CD4-positive, alpha-beta T cell treated with Interleukin-17A for 1 hour (primary cell): ENCODE data around the gene CCL8.

Source experiments
- DNase-seq: peaks from one replicate; pipeline ENCODE4 v3.0.0-alpha.2; 2020

Gene CCL8

DNA sequence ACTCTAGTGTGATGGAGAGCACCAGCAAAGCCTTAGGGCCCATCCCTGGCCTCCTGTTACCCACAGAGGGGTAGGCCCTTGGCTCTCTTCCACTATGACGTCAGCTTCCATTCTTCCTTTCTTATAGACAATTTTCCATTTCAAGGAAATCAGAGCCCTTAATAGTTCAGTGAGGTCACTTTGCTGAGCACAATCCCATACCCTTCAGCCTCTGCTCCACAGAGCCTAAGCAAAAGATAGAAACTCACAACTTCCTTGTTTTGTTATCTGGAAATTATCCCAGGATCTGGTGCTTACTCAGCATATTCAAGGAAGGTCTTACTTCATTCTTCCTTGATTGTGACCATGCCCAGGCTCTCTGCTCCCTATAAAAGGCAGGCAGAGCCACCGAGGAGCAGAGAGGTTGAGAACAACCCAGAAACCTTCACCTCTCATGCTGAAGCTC lies at the start of gene CCL8:
TSS of gene CCL8 (plus strand) at position 397 of the 445 bp plus-strand sequence. CDS start 67 bp downstream, outside the sequence.
- DNase-seq: no peak

DNA sequence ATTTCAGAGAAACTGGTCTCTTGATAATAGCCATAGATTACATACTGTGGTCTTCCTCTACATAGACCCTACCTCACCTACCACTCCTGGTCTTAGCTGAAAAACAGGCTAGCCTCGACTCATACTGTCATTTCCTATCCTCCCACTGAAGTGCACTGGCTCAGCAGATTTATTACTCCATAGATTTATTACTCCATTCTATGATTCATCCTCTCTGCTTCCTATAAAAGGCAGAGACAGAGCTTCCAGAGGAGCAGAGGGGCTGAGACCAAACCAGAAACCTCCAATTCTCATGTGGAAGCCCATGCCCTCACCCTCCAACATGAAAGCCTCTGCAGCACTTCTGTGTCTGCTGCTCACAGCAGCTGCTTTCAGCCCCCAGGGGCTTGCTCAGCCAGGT lies 49.3 kb upstream of the CCL8 start, which contains the start of gene CCL7:
TSS of gene CCL7 (plus strand) at position 253 of the 400 bp plus-strand sequence. CDS start at position 323, 70 bp downstream.
- DNase-seq: no peak

DNA sequence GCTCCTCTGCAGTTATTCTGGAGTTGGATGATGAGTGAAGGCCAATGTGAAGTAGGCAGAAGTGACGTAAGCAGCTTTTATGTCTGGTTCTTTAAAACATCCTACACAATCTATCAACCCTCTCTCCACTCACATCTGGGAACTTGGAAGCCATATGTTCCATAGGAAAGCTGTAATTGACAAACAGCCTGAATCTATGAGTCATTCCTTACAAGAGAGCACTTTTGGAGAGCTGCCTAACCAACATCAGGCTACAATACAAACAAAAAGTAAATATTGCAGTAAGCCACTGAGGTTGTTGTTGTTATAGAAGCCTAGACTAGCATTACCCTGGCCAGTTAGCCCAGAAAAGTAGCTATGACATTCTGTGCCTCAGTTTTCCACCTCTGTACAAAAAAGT lies 43.4 kb upstream of the CCL8 start:
- no peak for DNase-seq

DNA sequence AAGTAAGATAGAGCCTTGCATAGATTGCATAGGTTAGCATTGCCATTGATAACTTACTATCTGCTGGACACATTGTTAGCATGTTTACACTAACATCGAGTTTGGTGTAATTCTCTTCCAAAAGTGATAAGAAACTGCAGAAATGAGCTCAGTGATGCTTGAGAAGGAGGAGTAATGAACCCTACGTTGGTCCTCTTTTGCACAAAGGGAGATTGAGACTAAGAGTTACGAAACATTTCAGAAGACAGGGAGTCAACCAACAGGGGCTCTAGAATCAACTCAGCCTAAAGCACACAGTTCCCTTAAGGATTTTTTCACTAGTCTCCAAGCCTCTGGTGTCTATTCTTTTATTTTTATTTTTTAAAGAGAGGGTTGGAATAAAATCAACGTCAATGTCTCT lies 42.4 kb upstream of the CCL8 start:
- no peak for DNase-seq

DNA sequence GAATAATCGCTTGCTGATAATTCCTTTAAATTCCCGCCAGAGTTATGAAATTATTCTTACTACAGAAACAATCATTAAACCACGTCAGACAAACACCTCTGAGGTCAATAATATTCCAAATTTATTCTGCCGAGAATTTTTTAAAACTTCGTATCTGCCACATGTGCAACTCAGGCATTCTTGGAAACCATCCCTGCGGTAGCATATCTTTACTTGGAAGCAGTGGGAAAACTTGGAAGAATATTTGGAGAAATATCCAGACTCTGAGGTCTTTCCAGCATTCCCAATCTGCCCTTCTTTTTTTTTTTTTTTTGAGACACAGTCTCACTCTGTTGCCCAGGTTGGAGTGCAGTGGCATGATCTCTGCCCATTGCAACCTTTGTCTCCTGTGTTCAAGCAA lies 35.7 kb upstream of the CCL8 start:
- no peak for DNase-seq

DNA sequence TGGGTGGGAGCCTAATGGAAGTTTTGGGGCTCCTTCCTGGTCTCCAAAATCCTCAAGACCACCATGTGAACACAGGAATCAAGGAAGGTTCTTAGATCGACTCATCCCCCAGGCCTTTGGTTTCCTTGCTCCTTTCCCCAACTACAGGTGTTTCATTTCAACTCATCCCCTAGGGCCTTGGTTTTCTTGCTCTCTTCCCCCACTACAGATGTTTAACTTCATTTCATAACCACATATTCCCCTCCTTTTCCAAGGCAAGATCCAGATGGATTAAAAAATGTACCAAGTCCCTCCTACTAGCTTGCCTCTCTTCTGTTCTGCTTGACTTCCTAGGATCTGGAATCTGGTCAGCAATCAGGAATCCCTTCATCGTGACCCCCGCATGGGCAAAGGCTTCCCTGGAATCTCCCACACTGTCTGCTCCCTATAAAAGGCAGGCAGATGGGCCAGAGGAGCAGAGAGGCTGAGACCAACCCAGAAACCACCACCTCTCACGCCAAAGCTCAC lies 33.9 kb upstream of the CCL8 start, which contains the start of gene CCL11:
TSS of gene CCL11 (plus strand) at position 457 of the 507 bp plus-strand sequence. CDS start 67 bp downstream, outside the sequence.
- no peak for DNase-seq

DNA sequence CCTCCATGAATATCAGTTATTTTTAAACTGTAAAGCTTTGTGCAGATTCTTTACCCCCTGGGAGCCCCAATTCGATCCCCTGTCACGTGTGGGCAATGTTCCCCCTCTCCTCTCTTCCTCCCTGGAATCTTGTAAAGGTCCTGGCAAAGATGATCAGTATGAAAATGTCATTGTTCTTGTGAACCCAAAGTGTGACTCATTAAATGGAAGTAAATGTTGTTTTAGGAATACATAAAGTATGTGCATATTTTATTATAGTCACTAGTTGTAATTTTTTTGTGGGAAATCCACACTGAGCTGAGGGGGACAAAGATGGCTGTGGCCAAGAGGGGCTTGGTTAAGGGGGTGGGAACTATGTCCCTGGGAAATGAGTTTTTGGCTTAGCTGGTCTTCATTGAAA lies 31.4 kb upstream of the CCL8 start:
- no peak for DNase-seq

DNA sequence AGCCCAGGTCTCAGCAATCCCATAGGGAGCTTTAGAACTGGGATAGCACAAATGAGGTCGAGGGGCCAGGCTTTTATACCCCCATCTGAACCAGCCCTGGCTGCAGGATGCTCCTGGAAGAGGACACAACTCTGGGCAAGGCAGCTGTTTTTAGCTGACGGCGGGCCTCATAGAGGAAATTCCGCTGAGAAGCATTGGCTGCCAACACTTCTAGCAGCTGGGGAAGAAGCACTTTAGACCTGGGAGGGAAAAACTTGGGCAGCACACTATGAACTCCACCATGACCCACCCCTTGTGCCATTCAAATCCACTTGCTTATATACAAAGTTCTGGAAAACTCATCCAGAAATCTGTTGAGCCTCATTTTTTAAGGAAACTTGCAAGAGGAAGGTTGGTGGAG lies 28.6 kb upstream of the CCL8 start:
- no peak for DNase-seq

DNA sequence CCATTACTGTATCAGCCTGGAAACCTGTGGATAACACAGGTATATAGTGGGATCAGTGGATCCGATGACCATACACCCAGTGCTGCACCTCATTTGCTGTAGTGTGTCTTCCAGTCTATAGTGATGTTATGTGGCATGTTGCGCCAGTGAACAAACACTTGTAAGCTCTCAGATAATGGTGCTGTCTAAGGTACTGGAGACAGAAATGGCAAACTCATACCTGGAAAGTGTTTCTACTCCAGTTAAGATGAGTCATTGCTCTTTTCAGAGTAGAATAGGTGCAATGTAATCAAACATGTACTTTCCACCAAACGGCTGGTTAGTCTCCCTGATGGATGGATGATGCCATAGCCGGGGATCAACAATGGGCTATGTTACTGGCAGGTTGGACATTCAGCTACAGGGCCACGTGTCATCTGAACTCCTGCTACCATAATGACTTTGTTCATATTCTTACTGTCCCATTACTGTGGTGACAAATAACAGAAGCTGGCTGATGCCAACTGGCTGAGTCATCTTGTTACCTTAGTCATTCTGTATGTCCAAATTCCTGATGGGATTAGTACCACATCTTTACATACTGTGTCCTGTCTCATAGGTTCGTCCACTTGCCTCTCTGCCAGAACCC lies 27.4 kb upstream of the CCL8 start:
- no peak for DNase-seq

DNA sequence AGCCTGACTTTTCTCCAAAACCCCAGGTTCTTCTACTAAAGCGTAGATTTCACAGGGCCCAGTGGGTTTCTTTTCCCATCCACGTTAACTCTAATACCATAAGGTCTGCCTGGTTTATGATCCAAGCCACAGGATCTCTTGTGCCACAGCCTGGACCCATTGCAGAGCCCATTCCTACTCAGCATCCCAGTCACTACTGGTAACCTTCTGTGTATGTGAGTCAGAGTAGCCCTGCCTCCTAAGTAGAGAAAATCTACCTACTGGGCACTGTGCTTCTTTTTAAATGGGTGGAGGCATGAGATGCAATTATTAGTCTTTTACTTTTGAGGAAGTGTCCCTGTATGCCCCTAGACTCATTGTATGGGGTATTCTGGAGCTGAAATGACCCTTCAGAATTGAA lies 20.2 kb upstream of the CCL8 start:
- no peak for DNase-seq

DNA sequence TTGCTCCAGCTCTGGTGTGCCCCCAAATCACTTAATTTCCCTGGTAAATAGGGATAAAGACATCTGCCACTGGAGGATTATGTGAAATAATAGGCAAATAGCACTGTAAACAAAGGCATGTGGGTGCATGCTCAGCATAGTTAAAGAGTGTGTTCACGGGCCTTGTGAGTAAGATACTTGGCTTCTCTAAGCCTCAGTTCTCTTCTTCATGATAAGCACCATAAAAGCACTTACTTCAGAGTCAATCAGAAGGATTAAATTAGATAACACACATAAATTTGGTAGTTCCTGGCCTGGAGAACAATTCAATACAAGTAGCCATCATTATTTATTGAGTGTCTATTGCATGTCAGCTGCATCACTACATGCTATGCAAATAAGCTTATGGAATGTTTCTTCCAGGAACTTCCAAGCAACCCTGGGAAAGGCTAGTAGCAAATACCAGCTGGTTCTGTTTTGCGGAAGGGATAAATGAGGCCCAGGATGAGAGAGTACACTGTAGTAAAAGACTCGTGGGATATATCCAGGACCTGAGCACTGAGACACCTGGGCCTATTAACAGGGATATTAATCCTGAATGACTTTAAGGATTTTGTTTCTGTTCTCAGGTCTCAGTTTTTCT lies 19.2 kb upstream of the CCL8 start:
- no peak for DNase-seq

DNA sequence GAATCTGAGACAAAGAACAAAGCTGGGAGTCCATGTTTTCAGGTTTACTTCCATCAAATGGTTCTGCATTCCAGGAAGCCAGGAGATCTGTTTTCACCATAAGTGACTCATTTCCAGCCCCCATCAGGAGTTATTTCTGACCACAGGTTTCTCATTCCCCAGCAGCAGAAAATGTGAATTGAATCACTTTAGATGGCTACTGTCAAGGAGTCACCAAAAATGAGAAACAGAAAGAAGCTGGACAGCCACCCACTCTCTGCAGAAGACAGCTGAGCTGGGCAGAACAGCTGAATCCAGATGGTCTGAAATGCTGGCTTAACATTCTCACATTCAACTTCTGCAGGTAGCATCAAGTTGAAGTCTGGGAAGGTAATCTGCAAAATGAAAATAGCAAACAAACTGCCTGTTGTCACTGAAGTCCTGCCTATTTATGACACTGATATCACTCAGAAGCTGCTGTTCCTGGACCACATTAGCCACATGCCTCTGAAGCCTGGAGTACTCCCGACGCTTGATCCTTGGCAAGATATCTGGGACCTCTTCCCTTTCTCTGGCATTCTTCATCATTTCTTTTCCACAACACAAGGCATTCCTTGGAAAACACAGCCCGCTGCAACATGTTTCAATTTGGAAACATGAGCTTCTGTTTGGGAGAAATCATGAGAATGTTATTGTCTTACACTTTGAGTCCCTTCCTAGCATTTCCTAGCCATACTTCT lies 18.4 kb upstream of the CCL8 start:
- no peak for DNase-seq

DNA sequence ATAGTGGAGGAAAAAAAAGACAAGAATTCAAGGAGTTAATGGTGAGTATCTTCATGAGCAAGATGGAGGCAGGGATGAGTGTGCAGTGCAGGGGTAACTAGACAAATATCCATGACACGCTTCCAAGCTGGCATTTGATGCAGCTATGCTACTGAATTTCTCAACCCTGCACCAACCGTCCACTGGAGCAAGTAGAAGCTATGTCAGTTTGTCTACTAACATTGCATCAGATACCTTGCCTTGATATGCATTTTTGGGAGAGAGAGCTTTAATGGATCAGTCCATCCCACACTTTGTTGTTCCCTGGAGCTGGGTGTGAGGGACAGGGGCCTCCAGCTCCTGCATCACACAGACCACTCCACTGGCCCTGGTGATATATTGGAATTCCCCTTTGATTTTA lies 17.2 kb upstream of the CCL8 start:
- DNase-seq: no peak

DNA sequence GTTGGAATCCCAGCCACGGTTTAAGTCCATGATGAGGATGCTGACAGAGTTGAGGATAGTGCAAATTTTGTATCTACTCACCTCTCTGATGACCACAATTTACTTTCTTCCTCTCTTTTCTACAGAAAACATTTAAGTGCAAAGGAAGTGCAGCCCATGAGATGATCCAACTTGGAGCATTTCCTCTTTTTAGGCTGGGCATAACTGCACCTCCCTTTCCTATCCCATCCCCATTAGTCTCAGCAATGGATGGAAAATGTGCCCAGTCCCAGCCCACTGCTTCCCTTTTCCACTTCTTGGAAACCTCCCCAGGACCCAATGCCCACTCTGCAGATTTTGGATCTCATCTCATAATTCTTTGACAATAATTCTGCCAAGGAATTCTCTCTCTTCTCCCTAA lies 16.6 kb upstream of the CCL8 start:
- no peak for DNase-seq

DNA sequence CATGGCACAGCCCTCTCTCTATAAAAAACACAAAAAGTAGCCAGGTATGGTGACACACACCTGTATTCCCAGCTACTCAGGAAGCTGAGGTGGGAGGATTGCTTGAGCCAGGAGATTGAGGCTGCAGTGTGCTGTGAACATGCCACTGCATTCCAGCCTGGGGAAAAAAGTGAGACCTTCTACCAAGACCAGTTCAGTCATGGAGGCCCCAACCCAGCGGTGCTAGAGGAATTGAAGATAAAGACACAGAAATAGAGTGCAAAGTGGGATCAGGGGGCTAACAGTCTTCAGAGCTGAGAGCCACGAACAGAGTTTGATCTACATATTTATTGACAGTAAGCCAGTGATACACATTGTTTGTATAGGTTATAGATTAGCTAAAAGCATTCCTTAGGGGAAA lies 15.6 kb upstream of the CCL8 start:
- DNase-seq: no peak

DNA sequence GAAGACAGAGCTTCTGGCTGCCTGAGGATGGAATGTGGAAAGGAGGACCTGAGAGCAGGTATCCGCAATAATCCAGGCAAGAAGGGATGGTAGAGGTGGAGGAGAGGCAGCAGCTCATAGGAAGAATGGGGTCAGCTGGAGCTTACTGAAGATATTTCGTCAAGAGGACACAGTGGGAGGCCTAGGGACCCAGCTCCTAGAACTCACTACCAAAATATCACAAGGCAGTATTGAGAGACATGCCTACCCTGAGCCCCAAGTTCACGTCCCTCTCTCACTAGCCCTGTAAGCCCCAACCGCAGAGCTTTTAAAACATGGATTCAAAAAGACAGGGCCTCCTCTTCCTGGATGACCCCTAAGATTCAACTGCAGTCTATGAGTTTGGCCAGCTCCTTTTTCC lies 14.2 kb upstream of the CCL8 start:
- DNase-seq: no peak

DNA sequence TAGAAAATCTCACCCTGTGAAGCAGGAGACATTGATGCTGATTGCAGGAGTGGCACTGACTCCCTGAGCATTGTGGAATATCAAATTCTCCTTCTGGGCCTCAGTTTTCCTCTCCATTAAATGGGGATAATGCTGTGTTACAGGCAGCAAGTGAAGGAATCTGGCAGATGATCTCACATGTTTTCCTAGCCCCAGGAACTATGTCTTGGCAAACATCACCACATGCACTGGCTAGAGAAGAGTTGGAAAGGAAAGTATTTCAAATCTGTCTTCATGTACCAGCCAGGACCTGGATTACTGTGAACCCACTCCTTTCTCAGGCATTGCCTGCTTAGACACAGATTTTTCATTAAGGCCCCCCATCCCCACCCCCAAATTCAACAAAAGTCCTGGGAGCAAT lies 13.6 kb upstream of the CCL8 start:
- DNase-seq: no peak

DNA sequence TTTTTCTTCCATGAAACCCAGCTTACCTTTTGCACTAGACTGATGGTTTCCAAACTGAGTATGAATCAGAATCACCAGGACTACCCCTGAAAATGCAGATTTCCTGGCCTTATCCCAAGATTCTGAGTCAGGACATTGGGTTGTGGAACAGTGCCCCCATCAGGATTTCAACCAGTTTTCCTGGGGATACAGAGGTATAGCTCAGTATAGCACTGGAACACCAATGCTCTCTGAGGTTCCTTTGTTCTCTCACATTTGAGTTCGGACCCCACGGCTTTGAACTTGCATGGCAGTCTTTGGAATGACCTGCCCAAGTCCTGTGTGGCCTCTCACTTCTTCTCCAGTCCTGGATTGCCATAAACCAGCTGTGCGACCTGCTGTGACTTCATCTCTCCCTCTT lies 12.8 kb upstream of the CCL8 start:
- DNase-seq: no peak

DNA sequence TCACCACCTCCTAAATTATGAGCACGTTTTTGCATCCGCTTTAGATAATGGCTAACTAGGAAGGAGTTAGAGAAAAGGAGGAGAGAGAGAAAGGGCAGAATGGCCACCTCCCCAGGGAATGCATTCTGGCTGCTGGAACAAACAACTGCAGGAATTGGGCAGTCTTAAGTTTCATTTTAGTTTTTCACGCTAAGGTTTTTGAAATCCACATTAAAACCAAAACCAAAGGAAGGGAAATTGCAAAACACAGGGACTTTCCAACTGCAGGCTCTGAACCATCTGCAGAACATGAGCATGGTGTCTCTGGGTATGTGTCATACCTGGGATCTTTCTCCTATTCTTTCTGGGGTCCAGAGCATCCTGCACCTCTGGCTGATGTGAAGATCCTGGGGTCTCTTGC lies 12.1 kb upstream of the CCL8 start:
- no peak for DNase-seq

DNA sequence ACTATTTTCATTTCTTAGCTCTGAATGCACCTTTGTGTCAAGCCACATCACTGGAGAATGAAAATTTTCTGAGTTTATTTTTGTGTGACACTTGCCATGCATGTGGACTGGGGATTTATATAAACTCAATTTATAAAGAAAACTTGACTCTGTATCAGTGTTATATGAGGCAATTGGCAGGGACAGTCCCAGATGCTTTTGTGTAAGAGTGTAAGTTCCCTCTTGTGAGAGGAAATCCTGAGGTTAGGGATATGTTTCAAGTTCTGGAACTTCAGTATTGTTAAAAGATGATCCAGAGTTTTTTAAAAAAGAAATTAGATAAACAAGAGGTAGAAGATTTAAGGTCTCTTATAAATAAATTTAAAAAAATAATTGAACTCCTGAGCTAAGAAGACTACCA lies 10.9 kb upstream of the CCL8 start:
- no peak for DNase-seq

DNA sequence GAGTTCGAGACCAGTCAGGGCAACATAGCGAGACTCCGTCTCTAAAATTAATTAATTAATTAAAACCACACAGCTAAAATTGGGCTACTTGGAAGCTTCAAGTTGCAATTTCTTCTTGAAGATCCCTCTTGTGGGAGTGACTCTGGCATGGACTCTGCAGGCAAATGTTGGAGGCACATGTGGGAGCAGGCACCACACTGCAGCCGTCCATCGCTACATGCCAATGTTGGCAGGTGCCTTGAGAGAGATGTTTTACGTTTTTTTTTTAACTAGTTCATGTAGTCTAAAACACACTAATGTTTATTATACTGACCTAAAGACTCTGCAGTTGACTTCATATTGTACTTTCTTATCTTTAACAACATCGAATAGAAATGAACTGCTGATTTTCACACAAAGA lies 7.9 kb upstream of the CCL8 start:
- no peak for DNase-seq

DNA sequence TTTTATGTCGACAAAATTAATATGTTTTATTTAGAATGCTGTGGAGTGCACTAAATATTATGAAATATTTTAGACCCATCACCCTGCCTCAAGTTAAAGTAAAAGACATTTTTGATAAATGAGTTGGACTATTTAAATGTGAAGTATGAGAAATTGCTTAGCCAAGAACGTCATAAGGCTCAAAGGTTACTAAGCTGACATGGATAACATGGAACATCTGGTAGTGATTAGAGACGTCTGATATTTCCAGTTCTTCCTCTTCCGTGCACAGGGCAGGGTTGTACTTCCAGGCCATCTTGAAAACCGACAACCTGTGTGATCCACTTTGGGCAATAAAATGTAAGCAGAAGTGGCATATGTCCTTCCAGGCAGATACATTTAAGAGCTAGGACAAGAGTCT lies 7.2 kb upstream of the CCL8 start:
- no peak for DNase-seq

DNA sequence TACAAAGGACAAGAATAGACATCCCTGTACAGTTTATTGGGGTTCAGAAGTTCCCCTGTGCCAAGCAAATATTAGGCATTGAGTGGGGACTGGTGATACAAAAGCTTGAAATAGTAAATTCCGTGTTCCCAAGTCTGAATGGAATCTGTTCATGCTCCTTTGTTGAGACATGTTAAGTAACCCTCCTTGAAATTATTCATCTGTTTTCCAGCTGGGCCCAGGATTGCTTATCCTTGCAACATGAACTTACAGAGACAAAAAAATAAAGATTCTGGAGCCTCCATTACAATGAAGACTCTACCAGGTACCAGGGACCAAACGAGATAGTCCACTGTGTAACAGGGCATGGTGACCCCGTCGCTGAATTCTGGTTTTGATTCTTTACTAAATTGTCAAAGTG lies 6.1 kb upstream of the CCL8 start:
- no peak for DNase-seq

DNA sequence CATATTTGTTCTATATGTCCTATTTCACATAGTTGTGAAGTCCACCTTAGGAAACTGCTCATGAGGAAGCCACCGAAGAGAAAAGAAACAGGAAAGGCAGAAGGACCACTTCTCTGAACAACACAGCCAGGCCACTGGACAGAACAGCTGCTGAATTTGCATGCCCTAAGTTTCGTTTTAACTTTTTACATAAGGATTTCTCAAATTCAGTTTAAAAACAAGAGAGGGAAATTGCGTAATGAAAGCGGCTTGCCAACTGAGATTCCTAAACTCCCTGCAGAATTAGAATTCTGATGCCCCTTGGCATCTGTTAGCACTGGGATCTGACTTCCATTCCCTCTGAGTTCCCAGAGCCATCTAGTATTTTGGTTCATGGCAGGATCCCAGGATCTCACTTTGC lies 5.0 kb upstream of the CCL8 start:
- DNase-seq: no peak
